Activated CD8-positive, alpha-beta memory T cell treated with anti-CD3 and anti-CD28 coated beads, Interleukin-2, amount 50 U/mL, for 24 hours (primary cell): ENCODE data around the gene PPP2R3B.
A peak's percentile ranks its signal among the peaks of the same experiment; 100 is the strongest.
"Not testable (repeated sequence)": the region's sequence is repeated elsewhere in the genome, so short reads cannot be mapped to it uniquely, and the experiment has no call there.

Experiments
- DNase-seq: peaks from one replicate; pipeline ENCODE4 v3.0.0-alpha.2; 2020; ENCODE audit errors: extremely low read depth

Gene PPP2R3B

GRCh38 chrX:320126-320783, 66.5 kb downstream of the PPP2R3B start:
- DNase-seq = no peak

- DNase-seq = no peak
Measured at GRCh38 chrX:319579-320125, 67.1 kb downstream of the PPP2R3B start.

GRCh38 chrX:318739-319578, 67.7 kb downstream of the PPP2R3B start, which contains the start of gene GTPBP6:
Gene GTPBP6, minus strand, starts transcription at chrX:318796. Its CDS starts 9 bp downstream, at chrX:318787.
- peak; percentile 98 for DNase-seq

GRCh38 chrX:318068-318738, 68.5 kb downstream of the PPP2R3B start:
- DNase-seq = peak; percentile 98

- no peak for DNase-seq
Measured at GRCh38 chrX:317424-318067, 69.2 kb downstream of the PPP2R3B start.

GRCh38 chrX:316351-317325, 70.1 kb downstream of the PPP2R3B start:
- DNase-seq = no peak

- no peak for DNase-seq
Measured at GRCh38 chrX:314781-315595, 71.7 kb downstream of the PPP2R3B start.

GRCh38 chrX:314049-314448, 72.7 kb downstream of the PPP2R3B start:
- no peak for DNase-seq

GRCh38 chrX:313546-313945, 73.2 kb downstream of the PPP2R3B start:
- no peak for DNase-seq

- DNase-seq = no peak
Measured at GRCh38 chrX:312621-313331, 73.9 kb downstream of the PPP2R3B start.

GRCh38 chrX:311156-312129, 75.3 kb downstream of the PPP2R3B start:
- no peak for DNase-seq

GRCh38 chrX:310621-311155, 76.0 kb downstream of the PPP2R3B start:
- no peak for DNase-seq

- DNase-seq = no peak
Measured at GRCh38 chrX:308821-309520, 77.7 kb downstream of the PPP2R3B start.

GRCh38 chrX:307261-308111, 79.2 kb downstream of the PPP2R3B start:
- DNase-seq = no peak

GRCh38 chrX:306614-307251, 80.0 kb downstream of the PPP2R3B start:
- not testable (repeated sequence) for DNase-seq
